NCI-H526 treated with DMSO at 0.1 percent for 48 hours (cell line): ENCODE results near the gene NUDT22.

Source experiments
- DNase-seq: peaks from one replicate; lab custom pipeline; 2025; lab: John Stamatoyannopoulos, UW

Gene NUDT22

GRCh38 chr11:64229090-64229743, 3.1 kb downstream of the NUDT22 start:
- DNase-seq: no peak

GRCh38 chr11:64229744-64230170, 3.7 kb downstream of the NUDT22 start:
- DNase-seq: no peak

- DNase-seq: peak; percentile 97
These were observed 4.3 kb downstream of the NUDT22 start, which contains the start of gene DNAJC4 for GRCh38 chr11:64230171-64230984. TSS of gene DNAJC4 (plus strand) at chr11:64230548. CDS start at chr11:64230855, 307 bp downstream.

GRCh38 chr11:64230985-64231365, 4.9 kb downstream of the NUDT22 start:
- DNase-seq: no peak

- no peak for DNase-seq
These were observed 5.5 kb downstream of the NUDT22 start for GRCh38 chr11:64231546-64231945.

- no peak for DNase-seq
These were observed 6.3 kb downstream of the NUDT22 start for GRCh38 chr11:64232182-64232966.

GRCh38 chr11:64232967-64233315, 6.9 kb downstream of the NUDT22 start:
- DNase-seq: no peak

- peak; percentile 48 for DNase-seq
These were observed 8.0 kb downstream of the NUDT22 start, which contains the start of gene VEGFB for GRCh38 chr11:64233913-64234586. TSS of gene VEGFB (plus strand) at chr11:64234584. CDS start at chr11:64234834, 250 bp downstream.

- DNase-seq: peak; percentile 69
These were observed 8.7 kb downstream of the NUDT22 start for GRCh38 chr11:64234647-64235379.

GRCh38 chr11:64235437-64236161, 9.5 kb downstream of the NUDT22 start:
- DNase-seq: no peak

- peak; percentile 60 for DNase-seq
These were observed 11.4 kb downstream of the NUDT22 start for GRCh38 chr11:64237484-64237951.

GRCh38 chr11:64238076-64238475, 12.0 kb downstream of the NUDT22 start:
- no peak for DNase-seq

GRCh38 chr11:64238999-64239398, 12.9 kb downstream of the NUDT22 start:
- DNase-seq: no peak

- no peak for DNase-seq
These were observed 13.8 kb downstream of the NUDT22 start for GRCh38 chr11:64239662-64240434.

- peak; percentile 93 for DNase-seq
These were observed 14.6 kb downstream of the NUDT22 start, which contains the start of gene FKBP2 for GRCh38 chr11:64240435-64241240. TSS of gene FKBP2 (plus strand) at chr11:64241095. CDS start at chr11:64242388, 1,293 bp downstream.

GRCh38 chr11:64241241-64241490, 15.1 kb downstream of the NUDT22 start:
- peak; percentile 98 for DNase-seq

- peak; percentile 30 for DNase-seq
These were observed 15.7 kb downstream of the NUDT22 start for GRCh38 chr11:64241491-64242374.
